K562 (cell line): ENCODE results near the gene RHOC. TPM values are rescaled to one million over a fixed set of nuclear protein-coding genes. Genes with fewer than 3 reads are reported as not detected.

Experiments used
- ATAC-seq: fragments of 200-7000 bp; cut with Tn5 transposase; 3 replicates; pipeline ENCODE4 v1.9.1; 2020; ENCODE audit warnings: moderate library complexity
- Bru-seq: library from RNA; stranded (reverse); fragments of 400-500 nt; gene quantifications from one replicate; lab custom pipeline; 2021; lab: Mats Ljungman, UMichigan
- BruChase-seq, 2 experiments: library from RNA; stranded (reverse); fragments of 400-500 nt; gene quantifications; one replicate each; lab custom pipeline; 2021; lab: Mats Ljungman, UMichigan
- BruUV-seq: library from RNA; stranded (reverse); fragments of 400-500 nt; replicated peaks from 2 replicates; lab custom pipeline; 2021; lab: Mats Ljungman, UMichigan
- CTCF ChIA-PET: fragments of 300-600 bp; formaldehyde crosslinking; extraction: SDS; loops from one replicate; lab custom pipeline; 2021; ENCODE audit warnings: low intra/inter-chr PET ratio; lab: Yijun Ruan, JAX
- POLR2A ChIA-PET: fragments of 300-600, 350-650 bp; sonication (Branson Sonifier 250); formaldehyde crosslinking; extraction: SDS; loops from one replicate; lab custom pipeline; 2021; ENCODE audit warnings: antibody characterized with exemption, inconsistent platforms; lab: Yijun Ruan, JAX
- DNase-seq, 4 experiments: peaks; one replicate each; pipeline versions ENCODE4 v3.0.0 to v3.0.0-alpha.2; 2011 to 2018; ENCODE audit warnings: low spot score in 3 of 4, mixed read lengths in 3 of 4; ENCODE audit errors: extremely low read depth in 1 of 4
- FAIRE-seq: peaks from 2 replicates; lab custom pipeline; 2011; peaks lifted over from hg19 to GRCh38; lab: Jason Lieb, UNC
- H2AFZ ChIP-seq: 2 replicates; pipeline ENCODE4 v1.6.0; 2011; ENCODE audit warnings: low read depth, low read length, control low read depth, inconsistent platforms
- H3K27ac ChIP-seq: fragments of 200-600 bp; 3 replicates; pipeline ENCODE4 v1.8.0; 2011; ENCODE audit warnings: low read depth, mild to moderate bottlenecking, control low read depth, inconsistent platforms, low read length, moderate library complexity, mixed read lengths; ENCODE audit errors: extremely low read depth
- H3K27me3 ChIP-seq, 2 experiments: fragments of 300-600 bp in 1 of 2; 2 replicates in 1 of 2; 3 replicates in 1 of 2; pipeline versions ENCODE4 v1.6.0 to v1.8.0; 2011; ENCODE audit warnings: inconsistent platforms in 2 of 2, low read length in 2 of 2, mild to moderate bottlenecking in 1 of 2, mixed read lengths in 1 of 2, moderate library complexity in 1 of 2; ENCODE audit not compliant: control insufficient read depth in 2 of 2, insufficient read depth in 2 of 2
- H3K36me3 ChIP-seq: fragments of 300-600 bp; 3 replicates; pipeline ENCODE4 v1.8.0; 2011; ENCODE audit warnings: mild to moderate bottlenecking, low read length, inconsistent platforms; ENCODE audit not compliant: control insufficient read depth, insufficient read depth
- H3K4me1 ChIP-seq, 2 experiments: fragments of 200-600 bp in 1 of 2; replicated peaks in 1 of 2; 2 replicates in 1 of 2; 3 replicates in 1 of 2; pipeline versions ENCODE4 v1.5.1 to v1.8.0; 2011; ENCODE audit warnings: inconsistent platforms in 2 of 2, low read length in 2 of 2, mild to moderate bottlenecking in 1 of 2, mixed read lengths in 1 of 2, moderate library complexity in 1 of 2; ENCODE audit not compliant: control insufficient read depth in 2 of 2, insufficient read depth in 2 of 2
- H3K4me2 ChIP-seq: 2 replicates; pipeline ENCODE4 v1.6.1; 2011; ENCODE audit warnings: low read length, control low read depth, inconsistent platforms, mixed read lengths; ENCODE audit not compliant: insufficient read depth
- H3K4me3 ChIP-seq: fragments of 200-600 bp; sonication (generic), shearing (Covaris generic); 2 replicates; pipeline ENCODE4 v1.5.1; 2016; ENCODE audit warnings: control low read depth, inconsistent platforms
- H3K79me2 ChIP-seq: fragments of 200-600 bp; 3 replicates; pipeline ENCODE4 v1.8.0; 2011; ENCODE audit warnings: low read length, inconsistent platforms; ENCODE audit not compliant: control insufficient read depth, insufficient read depth
- H3K9ac ChIP-seq, 2 experiments: 2 replicates each; pipeline versions ENCODE4 v1.6.0 to v1.6.1; 2011; ENCODE audit warnings: low read depth in 2 of 2, low read length in 2 of 2, control low read depth in 1 of 2, inconsistent platforms in 1 of 2, mild to moderate bottlenecking in 1 of 2, mixed read lengths in 1 of 2; ENCODE audit not compliant: insufficient read depth in 1 of 2
- H3K9me1 ChIP-seq: one replicate; pipeline ENCODE4 v1.6.0; 2011; ENCODE audit warnings: inconsistent platforms, mild to moderate bottlenecking, low read length, moderate library complexity; ENCODE audit not compliant: control insufficient read depth, insufficient read depth
- H3K9me3 ChIP-seq: replicated peaks from 2 replicates; pipeline ENCODE4 v1.5.1; 2011; ENCODE audit warnings: low read depth, low read length, inconsistent platforms; ENCODE audit not compliant: control insufficient read depth, insufficient read depth
- H4K20me1 ChIP-seq: replicated peaks from 2 replicates; pipeline ENCODE4 v1.6.1; 2011; ENCODE audit warnings: low read length, inconsistent platforms, mixed read lengths; ENCODE audit not compliant: control insufficient read depth, insufficient read depth
- EP300 ChIP-seq: IDR thresholded peaks from 2 replicates; pipeline ENCODE4 v1.6.1; 2012; ENCODE audit warnings: low read length, improper control_type of control experiment
- MLX ChIP-seq, 2 experiments: fragments of 450-650 bp in 1 of 2; sonication (generic) in 1 of 2; formaldehyde crosslinking; conservative IDR thresholded peaks; 2 replicates each; pipeline versions ENCODE4 v1.4.0 to v1.8.1; 2020 to 2022; ENCODE audit warnings: mild to moderate bottlenecking in 1 of 2, missing genetic modification reagents in 1 of 2
- NFYB ChIP-seq: IDR thresholded peaks from 2 replicates; pipeline ENCODE4 v1.6.1; 2011; ENCODE audit warnings: mild to moderate bottlenecking, moderate library complexity; ENCODE audit not compliant: insufficient read length; ENCODE audit errors: extremely low read depth
- RFX5 ChIP-seq: IDR thresholded peaks from 2 replicates; pipeline ENCODE4 v1.6.1; 2011; ENCODE audit warnings: low read depth, mild to moderate bottlenecking, improper control_type of control experiment, low read length
- SMARCE1 ChIP-seq: fragments of 450-650 bp; IDR thresholded peaks from 2 replicates; pipeline ENCODE4 v1.7.1; 2016; ENCODE audit warnings: mild to moderate bottlenecking
- SRF ChIP-seq, 2 experiments: fragments of 250-450, 450-650 bp in 1 of 2; sonication (Bioruptor Pico) in 1 of 2; sonication (generic) in 1 of 2; formaldehyde crosslinking; IDR thresholded peaks; 2 replicates each; pipeline versions ENCODE4 v1.5.0 to v1.5.1; 2020 to 2022; ENCODE audit warnings: mild to moderate bottlenecking in 1 of 2, missing genetic modification reagents in 1 of 2
- STAT5B ChIP-seq: fragments of 250-450 bp; sonication (Bioruptor Pico); IDR thresholded peaks from 2 replicates; pipeline ENCODE4 v1.8.0; 2021; ENCODE audit warnings: mild to moderate bottlenecking, inconsistent platforms
- TFE3 ChIP-seq: fragments of 450-650 bp; formaldehyde crosslinking; IDR thresholded peaks from 2 replicates; pipeline ENCODE4 v1.4.0; 2020; ENCODE audit warnings: mild to moderate bottlenecking, mixed read lengths
- ZC3H4 ChIP-seq: sonication (generic); formaldehyde crosslinking; IDR thresholded peaks from 2 replicates; pipeline ENCODE4 v1.9.0; 2021; ENCODE audit warnings: missing genetic modification reagents, borderline replicate concordance
- ZKSCAN8 ChIP-seq: fragments of 200-800 bp; sonication (Bioruptor generic); IDR thresholded peaks from 2 replicates; pipeline ENCODE4 v1.6.1; 2016; ENCODE audit warnings: missing genetic modification characterization, missing compliant biosample characterization
- ZNF316 ChIP-seq: fragments of 450-650 bp; IDR thresholded peaks from 2 replicates; pipeline ENCODE4 v1.6.1; 2016
- WGBS: fragments of 100-300 bp; shearing (Covaris generic); methylation state at CpG from one replicate; pipeline ENCODE4 v1.1.6; 2016; ENCODE audit warnings: low coverage, mixed read lengths; ENCODE audit not compliant: insufficient coverage; ENCODE audit errors: missing lambda C conversion rate; 5-methylcytosine and 5-hydroxymethylcytosine counted together
- in situ Hi-C: fragments of 300-500 bp; cut with MboI; formaldehyde crosslinking; loops from 4 replicates; pipeline ENCODE4 v1.15.0; 2018; ENCODE audit warnings: inconsistent platforms, mixed read lengths
- intact Hi-C: fragments of 100-400 bp; cut with micrococcal nuclease; formaldehyde crosslinking; loops from 2 replicates; pipeline ENCODE4 v1.14.2; 2022
- long read RNA-seq, 3 experiments: library from polyadenylated mRNA in 2 of 3; library from RNA in 1 of 3; unstranded in 2 of 3; stranded (forward) in 1 of 3; transcript quantifications; one replicate each; pipeline ENCODE4 v2.0.0, GENCODE V29; 2019 to 2022
- polyA minus RNA-seq, 3 experiments: library from RNA; depleted of rRNA, polyadenylated mRNA; stranded (reverse); fragments of >200 nt; gene quantifications; 2 replicates each; pipeline ENCODE4 v1.2.3, GENCODE V29; 2011
- polyA plus RNA-seq, 8 experiments: library from polyadenylated mRNA; depleted of rRNA in 4 of 8; stranded (reverse) in 5 of 8; unstranded in 3 of 8; fragments of >200 nt; fragmentation: Nextera tagmentation in 2 of 8; fragmentation: Illumina TruSeq in 1 of 8; extraction: Ambion mirVana in 2 of 8; extraction: Trizol in 1 of 8; gene quantifications; 2 replicates each; pipeline versions ENCODE4 v1.2.1 to v1.2.3, GENCODE V29; 2011 to 2014; ENCODE audit warnings: inconsistent platforms in 1 of 8, missing spikeins in 1 of 8
- total RNA-seq, 7 experiments: library from RNA; depleted of rRNA in 6 of 7; stranded (reverse); fragments of >200 nt in 6 of 7; fragmentation: Illumina TruSeq in 2 of 7; extraction: Trizol in 2 of 7; gene quantifications; 2 replicates each; pipeline versions ENCODE4 v1.2.1 to v1.2.3, GENCODE V29; 2011 to 2021; ENCODE audit warnings: low replicate concordance in 1 of 7

Gene RHOC
- total RNA-seq (2011; cell fraction: chromatin; rRNA removed; ENCODE audit: low replicate concordance), result 107 and 260 TPM in 2 replicates
- total RNA-seq (2011; cell fraction: nucleolus; rRNA removed), result 237 and 244 TPM in 2 replicates
- 195 and 210 TPM in 2 replicates for total RNA-seq (2011; cell fraction: nucleoplasm; rRNA removed)
- 275 and 287 TPM in 2 replicates for total RNA-seq (2014; rRNA removed)
- total RNA-seq (2014; rRNA removed; fragmentation: Illumina TruSeq; extraction: Trizol), result 131 and 169 TPM in 2 replicates
- total RNA-seq (2015; rRNA removed; fragmentation: Illumina TruSeq; extraction: Trizol), result 200 and 204 TPM in 2 replicates
- total RNA-seq (2021), result 186 and 203 TPM in 2 replicates
- polyA plus RNA-seq (2011; rRNA removed), result 364 and 370 TPM in 2 replicates
- 478 and 580 TPM in 2 replicates for polyA plus RNA-seq (2011; cell fraction: cytosol; rRNA removed)
- 338 and 429 TPM in 2 replicates for polyA plus RNA-seq (2011; cell fraction: nucleus; rRNA removed)
- polyA plus RNA-seq (2012), result 332 and 339 TPM in 2 replicates
- 336 and 344 TPM in 2 replicates for polyA plus RNA-seq (2014; fragmentation: Illumina TruSeq; extraction: Trizol)
- 10 to 100 TPM; 35.2 to 82.7 TPM for polyA plus RNA-seq (2014; fragmentation: Nextera tagmentation; extraction: Ambion mirVana)
- polyA plus RNA-seq (2014; rRNA removed), result 248 and 267 TPM in 2 replicates
- 273 and 333 TPM in 2 replicates for polyA minus RNA-seq (2011; rRNA and poly(A)+ RNA removed)
- polyA minus RNA-seq (2011; cell fraction: cytosol; rRNA and poly(A)+ RNA removed), result 125 and 156 TPM in 2 replicates
- polyA minus RNA-seq (2011; cell fraction: nucleus; rRNA and poly(A)+ RNA removed), result 103 and 138 TPM in 2 replicates
- percentile 96 among the genes with signal in this experiment for Bru-seq, nascent RNA
- BruChase-seq, experiment 1, labeled RNA remaining after a 2-hour chase, result percentile 83 among the genes with signal in this experiment
- BruChase-seq, experiment 2, labeled RNA remaining after a 6-hour chase, result percentile 85 among the genes with signal in this experiment
- long read RNA-seq, experiment 1, transcript RHOC-208 (5 exons, 1,355 nt), result minor isoform, 46 of 303 reads
- long read RNA-seq, experiment 1, transcript RHOC-202 (6 exons, 1,418 nt), result major isoform, 60 of 303 reads
- long read RNA-seq, experiment 1, partial matches to known transcripts, result 42 of 303 reads
- long read RNA-seq, experiment 1, other reads (novel, unspliced or antisense), result 149 of 303 reads
- long read RNA-seq, experiment 2, transcript RHOC-202 (6 exons, 1,418 nt), result minor isoform, 65 of 274 reads
- long read RNA-seq, experiment 2, transcript RHOC-208 (5 exons, 1,355 nt), result major isoform, 77 of 274 reads
- long read RNA-seq, experiment 2, partial matches to known transcripts, result 105 of 274 reads
- long read RNA-seq, experiment 2, other reads (novel, unspliced or antisense), result 25 of 274 reads
- long read RNA-seq, experiment 3, transcript RHOC-202 (6 exons, 1,418 nt), result minor isoform, 116 of 339 reads
- long read RNA-seq, experiment 3, transcript RHOC-208 (5 exons, 1,355 nt), result major isoform, 129 of 339 reads
- long read RNA-seq, experiment 3, partial matches to known transcripts, result 74 of 339 reads
- long read RNA-seq, experiment 3, other reads (novel, unspliced or antisense), result 13 of 339 reads

- no peaks in the 10 kb centered on the region for H3K9me1 ChIP-seq
- no peaks in the 10 kb centered on the region for H3K27me3 ChIP-seq
- 0% methylated on average over 34 of the region's 61 CpGs for WGBS
- peak within 1 kb of the TSS; percentile 83 to 93 for H3K9ac ChIP-seq
- H3K36me3 ChIP-seq, result peaks cover 31% of the 10 kb centered on the region
- DNase-seq (peak; percentile 87 to 96 (median 92)), ATAC-seq (peak; percentile 83), FAIRE-seq (no peak)
- peak within 1 kb of the TSS; percentile 91 for H2AFZ ChIP-seq
- H3K79me2 ChIP-seq, result peaks cover 53% of the 10 kb centered on the region
- peak within 1 kb of the TSS; percentile 98 for H3K4me2 ChIP-seq
- peak within 1 kb of the TSS; percentile 94 for H3K4me3 ChIP-seq
- POLR2A ChIA-PET, result interaction anchor here (0.6 to 1.5 kb wide), 2 partner anchors 8 to 45 kb away, joined by 3 read pairs; no protein-coding TSS in a partner anchor
- H3K4me1 ChIP-seq, result peaks cover 47 to 51% of the 10 kb centered on the region in 2 experiments
- H4K20me1 ChIP-seq, result no peaks in the 10 kb centered on the region
- CTCF ChIA-PET, result interaction anchor here (0.7 to 3.2 kb wide), 5 partner anchors 34 to 316 kb away, joined by 3 to 21 read pairs (median 8); no protein-coding TSS in a partner anchor
- peak within 1 kb of the TSS; percentile 97 for H3K27ac ChIP-seq
- intact Hi-C loops (loop anchor here (1.0 to 10.0 kb wide), 4 partner anchors 33 to 315 kb away; no protein-coding TSS in a partner anchor), in situ Hi-C loops (loop anchor here (5.0 kb wide), 3 partner anchors 89 to 314 kb away; partner anchors contain the start of genes CAPZA1 and ST7L)
- BruUV-seq, result no TSS peak
- no peaks in the 10 kb centered on the region for H3K9me3 ChIP-seq
- TF ChIP-seq SRF (CRISPR knock-in tag; IDR thresholded peaks at IDR 0.05) (peak in 1 of 2 experiments; percentile 31; a peak in 1 of 4 replicates), TFE3 (CRISPR knock-in tag) (no peak), MLX (CRISPR knock-in tag; conservative IDR thresholded peaks at IDR 0.05) (no peak), NFYB (no peak), STAT5B (CRISPR knock-in tag) (no peak), RFX5 (no peak), ZC3H4 (no peak), ZKSCAN8 (CRISPR knock-in tag) (no peak), SMARCE1 (no peak), ZNF316 (no peak), EP300 (no peak)
Measured at GRCh38 chr1:112706505-112707220, at the start of gene RHOC. RHOC (minus strand) TSS chr1:112707127; CDS start chr1:112703799, 3,328 bp downstream.
